Esophagus muscularis mucosa (tissue), 3 donors: ENCODE results near the gene NHLRC2.

Experiments used
- POLR2A ChIP-seq: fragments of 450-650 bp; IDR thresholded peaks from one replicate; pipeline ENCODE4 v1.6.1; 2017; ENCODE audit warnings: antibody characterized with exemption, moderate library complexity, mild to moderate bottlenecking, low read depth
- POLR2AphosphoS5 ChIP-seq, 2 donors: sonication (generic); formaldehyde crosslinking; IDR thresholded peaks; one replicate each; pipeline ENCODE4 v1.6.1; 2017; ENCODE audit warnings: antibody characterized with exemption in 2 of 2
- TF ChIP-seq, protein P1 (sequence below), 3 experiments: fragments of 200-600 bp in 2 of 3; fragments of 450-650 bp in 1 of 3; sonication (generic) in 2 of 3; IDR thresholded peaks; one replicate each; pipeline ENCODE4 v1.5.1; 2017 to 2019; ENCODE audit warnings: antibody characterized with exemption in 3 of 3, mild to moderate bottlenecking in 2 of 3, moderate library complexity in 1 of 3

DNA sequence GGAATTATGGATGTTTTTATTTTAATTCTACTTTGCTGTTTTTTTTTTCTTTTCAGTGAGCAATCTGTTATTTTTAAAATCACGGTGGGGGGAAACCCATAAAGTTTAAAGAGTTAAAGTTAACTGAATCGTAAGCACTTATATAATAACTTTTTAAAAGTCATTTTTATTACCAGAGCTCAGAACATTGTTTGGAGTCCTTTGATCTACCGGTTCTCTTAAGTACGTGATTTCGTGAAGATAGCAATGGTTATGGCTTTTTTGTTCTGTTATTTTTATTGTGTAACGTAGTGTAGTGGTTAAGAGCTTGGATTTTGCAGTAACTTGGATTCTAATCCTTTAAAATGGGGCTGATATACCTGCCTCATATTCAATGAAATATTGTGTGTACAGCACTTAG lies 57.4 kb downstream of the NHLRC2 start:
- TF ChIP-seq POLR2AphosphoS5 (IDR thresholded peaks at IDR 0.05) (no peak), POLR2A (no peak)
- TF ChIP-seq, protein P1, sequence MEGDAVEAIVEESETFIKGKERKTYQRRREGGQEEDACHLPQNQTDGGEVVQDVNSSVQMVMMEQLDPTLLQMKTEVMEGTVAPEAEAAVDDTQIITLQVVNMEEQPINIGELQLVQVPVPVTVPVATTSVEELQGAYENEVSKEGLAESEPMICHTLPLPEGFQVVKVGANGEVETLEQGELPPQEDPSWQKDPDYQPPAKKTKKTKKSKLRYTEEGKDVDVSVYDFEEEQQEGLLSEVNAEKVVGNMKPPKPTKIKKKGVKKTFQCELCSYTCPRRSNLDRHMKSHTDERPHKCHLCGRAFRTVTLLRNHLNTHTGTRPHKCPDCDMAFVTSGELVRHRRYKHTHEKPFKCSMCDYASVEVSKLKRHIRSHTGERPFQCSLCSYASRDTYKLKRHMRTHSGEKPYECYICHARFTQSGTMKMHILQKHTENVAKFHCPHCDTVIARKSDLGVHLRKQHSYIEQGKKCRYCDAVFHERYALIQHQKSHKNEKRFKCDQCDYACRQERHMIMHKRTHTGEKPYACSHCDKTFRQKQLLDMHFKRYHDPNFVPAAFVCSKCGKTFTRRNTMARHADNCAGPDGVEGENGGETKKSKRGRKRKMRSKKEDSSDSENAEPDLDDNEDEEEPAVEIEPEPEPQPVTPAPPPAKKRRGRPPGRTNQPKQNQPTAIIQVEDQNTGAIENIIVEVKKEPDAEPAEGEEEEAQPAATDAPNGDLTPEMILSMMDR (IDR thresholded peaks at IDR 0.05): no peak
